ENCODE data around the gene ERICH6B.

ERICH6B gene

GRCh38 chr13:45538382-45538781, 77.2 kb downstream of the ERICH6B start:
- no peak for TF ChIP-seq CTCF (IDR thresholded peaks at IDR 0.05; ENCODE audit: low read depth, low read length)
- no peak for TF ChIP-seq EZH2phosphoT487 (IDR thresholded peaks at IDR 0.05; ENCODE audit: low read depth)

GRCh38 chr13:45537516-45537915, 78.0 kb downstream of the ERICH6B start:
- no peak overlapping the region for H2AFZ ChIP-seq (ENCODE audit: low read depth, low read length)
- no peaks in the 10 kb centered on the region for H3K4me1 ChIP-seq (ENCODE audit: low read length)
- H3K9ac ChIP-seq (ENCODE audit: low read length), result no peak overlapping the region
- H3K36me3 ChIP-seq (replicated peaks; ENCODE audit: low read depth, low read length), result peaks cover 31% of the 10 kb centered on the region
- no peak overlapping the region for H3K4me3 ChIP-seq (ENCODE audit: low read length)
- H3K79me2 ChIP-seq (ENCODE audit: low read length), result no peaks in the 10 kb centered on the region
- H3K4me2 ChIP-seq (ENCODE audit: low read length), result no peak overlapping the region
- no peaks in the 10 kb centered on the region for H3K27me3 ChIP-seq (ENCODE audit: low read depth, low read length)
- no peaks in the 10 kb centered on the region for H3K9me3 ChIP-seq (ENCODE audit: insufficient read depth, low read length)
- H4K20me1 ChIP-seq (ENCODE audit: insufficient read depth, low read length), result no peaks in the 10 kb centered on the region
- no peak overlapping the region for H3K27ac ChIP-seq (ENCODE audit: low read length)
- TF ChIP-seq CTCF (IDR thresholded peaks at IDR 0.05; ENCODE audit: low read depth, low read length) (no peak), EZH2phosphoT487 (IDR thresholded peaks at IDR 0.05; ENCODE audit: low read depth) (no peak)

More at GRCh38 chr13:45538382-45538781, 77.2 kb downstream of the ERICH6B start:
- H3K27me3 ChIP-seq (ENCODE audit: low read depth, low read length), result no peaks in the 10 kb centered on the region
- H3K79me2 ChIP-seq (ENCODE audit: low read length), result no peaks in the 10 kb centered on the region
- peaks cover 25% of the 10 kb centered on the region for H3K36me3 ChIP-seq (replicated peaks; ENCODE audit: low read depth, low read length)
- H3K4me1 ChIP-seq (ENCODE audit: low read length), result no peaks in the 10 kb centered on the region
- H2AFZ ChIP-seq (ENCODE audit: low read depth, low read length), result no peak overlapping the region
- H3K4me2 ChIP-seq (ENCODE audit: low read length), result no peak overlapping the region
- no peak overlapping the region for H3K27ac ChIP-seq (ENCODE audit: low read length)
- H4K20me1 ChIP-seq (ENCODE audit: insufficient read depth, low read length), result no peaks in the 10 kb centered on the region
- H3K4me3 ChIP-seq (ENCODE audit: low read length), result no peak overlapping the region
- H3K9me3 ChIP-seq (ENCODE audit: insufficient read depth, low read length), result no peaks in the 10 kb centered on the region
- no peak overlapping the region for H3K9ac ChIP-seq (ENCODE audit: low read length)

GRCh38 chr13:45536224-45536623, 79.3 kb downstream of the ERICH6B start:
- H3K36me3 ChIP-seq (replicated peaks; ENCODE audit: low read depth, low read length), result peaks cover 33% of the 10 kb centered on the region
- no peak overlapping the region for H3K4me3 ChIP-seq (ENCODE audit: low read length)
- no peaks in the 10 kb centered on the region for H4K20me1 ChIP-seq (ENCODE audit: insufficient read depth, low read length)
- H3K9me3 ChIP-seq (ENCODE audit: insufficient read depth, low read length), result no peaks in the 10 kb centered on the region
- no peak overlapping the region for H3K27ac ChIP-seq (ENCODE audit: low read length)
- H3K4me2 ChIP-seq (ENCODE audit: low read length), result no peak overlapping the region
- H3K4me1 ChIP-seq (ENCODE audit: low read length), result no peaks in the 10 kb centered on the region
- H3K27me3 ChIP-seq (ENCODE audit: low read depth, low read length), result no peaks in the 10 kb centered on the region
- H3K9ac ChIP-seq (ENCODE audit: low read length), result no peak overlapping the region
- no peak for TF ChIP-seq EZH2phosphoT487 (IDR thresholded peaks at IDR 0.05; ENCODE audit: low read depth)
- no peak for TF ChIP-seq CTCF (IDR thresholded peaks at IDR 0.05; ENCODE audit: low read depth, low read length)
- no peaks in the 10 kb centered on the region for H3K79me2 ChIP-seq (ENCODE audit: low read length)
- no peak overlapping the region for H2AFZ ChIP-seq (ENCODE audit: low read depth, low read length)

- Histone ChIP-seq H3K9me3 (ENCODE audit: insufficient read depth, low read length) (no peaks in the 10 kb centered on the region), H3K27me3 (ENCODE audit: low read depth, low read length) (no peaks in the 10 kb centered on the region), H3K4me3 (ENCODE audit: low read length) (no peak overlapping the region), H3K27ac (ENCODE audit: low read length) (no peak overlapping the region), H4K20me1 (ENCODE audit: insufficient read depth, low read length) (no peaks in the 10 kb centered on the region), H3K4me1 (ENCODE audit: low read length) (no peaks in the 10 kb centered on the region), H3K79me2 (ENCODE audit: low read length) (no peaks in the 10 kb centered on the region), H3K36me3 (replicated peaks; ENCODE audit: low read depth, low read length) (peaks cover 43% of the 10 kb centered on the region), H3K4me2 (ENCODE audit: low read length) (no peak overlapping the region), H3K9ac (ENCODE audit: low read length) (no peak overlapping the region), H2AFZ (ENCODE audit: low read depth, low read length) (no peak overlapping the region)
- TF ChIP-seq EZH2phosphoT487 (IDR thresholded peaks at IDR 0.05; ENCODE audit: low read depth) (no peak), CTCF (IDR thresholded peaks at IDR 0.05; ENCODE audit: low read depth, low read length) (no peak)
These were observed 80.9 kb downstream of the ERICH6B start for GRCh38 chr13:45534604-45535003.

All from OCI-LY3 (cell line).